Panc1 (cell line): ENCODE measurements around the gene FRMD7. TPM values are rescaled to one million over a fixed set of nuclear protein-coding genes. Genes with fewer than 3 reads are reported as not detected.
"Not testable (repeated sequence)": the region's sequence is repeated elsewhere in the genome, so short reads cannot be mapped to it uniquely, and the experiment has no call there.

Experiments
- ATAC-seq: fragments of 200-7000 bp; cut with Tn5 transposase; 2 replicates; pipeline ENCODE4 v1.9.1; 2020; ENCODE audit warnings: mild to moderate bottlenecking, moderate library complexity
- BruUV-seq: library from RNA; stranded (reverse); fragments of 400-500 nt; replicated peaks from 2 replicates; lab custom pipeline; 2021; lab: Mats Ljungman, UMichigan
- CTCF ChIA-PET: fragments of 300-600 bp; sonication (Branson Sonifier 250); formaldehyde crosslinking; loops from one replicate; lab custom pipeline; 2022; ENCODE audit warnings: antibody characterized with exemption; lab: Charles Lee
- POLR2A ChIA-PET: fragments of 300-600 bp; sonication (Branson Sonifier 250); formaldehyde crosslinking; loops from one replicate; lab custom pipeline; 2022; ENCODE audit warnings: antibody characterized with exemption; lab: Charles Lee
- DNase-seq: peaks from one replicate; pipeline ENCODE4 v3.0.0-alpha.2; 2010; ENCODE audit warnings: low read depth, low spot score
- H3K27ac ChIP-seq: 2 replicates; pipeline ENCODE4 v1.5.1; 2011; ENCODE audit warnings: mild to moderate bottlenecking, low read length, inconsistent platforms
- H3K27me3 ChIP-seq: fragments of 200-500 bp; sonication (Bioruptor generic); 2 replicates; pipeline ENCODE4 v1.6.0; 2014; ENCODE audit warnings: low read length, inconsistent platforms; ENCODE audit not compliant: control insufficient read depth, insufficient read depth
- H3K36me3 ChIP-seq: fragments of 200-500 bp; sonication (Bioruptor generic); 2 replicates; pipeline ENCODE4 v1.5.1; 2014; ENCODE audit warnings: inconsistent platforms, mild to moderate bottlenecking, low read length, moderate library complexity; ENCODE audit not compliant: control insufficient read depth, insufficient read depth
- H3K4me1 ChIP-seq: 2 replicates; pipeline ENCODE4 v1.5.1; 2011; ENCODE audit warnings: inconsistent platforms, mild to moderate bottlenecking, low read length, moderate library complexity; ENCODE audit not compliant: control insufficient read depth, insufficient read depth
- H3K4me3 ChIP-seq, 2 experiments: 2 replicates each; pipeline ENCODE4 v1.5.1; 2011 to 2012; ENCODE audit warnings: low read depth in 2 of 2, low read length in 2 of 2, mild to moderate bottlenecking in 2 of 2, inconsistent platforms in 1 of 2, moderate library complexity in 1 of 2
- H3K9me3 ChIP-seq: fragments of 200-500 bp; sonication (Bioruptor generic); 2 replicates; pipeline ENCODE4 v1.5.1; 2014; ENCODE audit warnings: low read depth, mild to moderate bottlenecking, inconsistent platforms, low read length, moderate library complexity; ENCODE audit not compliant: control insufficient read depth, insufficient read depth
- POLR2AphosphoS5 ChIP-seq: IDR thresholded peaks from 2 replicates; pipeline ENCODE4 v1.6.1; 2012; ENCODE audit warnings: mild to moderate bottlenecking, low read depth, low read length, moderate library complexity
- SIN3A ChIP-seq: IDR thresholded peaks from 2 replicates; pipeline ENCODE4 v1.6.1; 2012; ENCODE audit warnings: low read depth, mild to moderate bottlenecking, low read length, moderate library complexity, borderline replicate concordance; ENCODE audit not compliant: insufficient read depth
- TCF7L2 ChIP-seq: IDR thresholded peaks from 2 replicates; pipeline ENCODE4 v1.6.1; 2011; ENCODE audit warnings: mild to moderate bottlenecking, low read depth, low read length, inconsistent platforms
- in situ Hi-C: cut with HindIII; loops from 2 replicates; pipeline ENCODE4 v1.10.0; 2016; ENCODE audit warnings: low sequenced_read_pairs, low pct_unique_long_range_greater_than_20kb
- intact Hi-C: fragments of 100-400 bp; cut with micrococcal nuclease; formaldehyde crosslinking; loops from one replicate; pipeline ENCODE4 v1.10.0; 2022; ENCODE audit not compliant: unreplicated experiment
- total RNA-seq: library from RNA; stranded (reverse); gene quantifications from one replicate; pipeline ENCODE4 v1.2.1, GENCODE V29; 2021; ENCODE audit not compliant: unreplicated experiment
- TF ChIP-seq, protein P1 (sequence below), 2 experiments: IDR thresholded peaks; 2 replicates each; pipeline ENCODE4 v1.6.1; 2011 to 2012; ENCODE audit warnings: low read depth in 2 of 2, control low read depth in 1 of 2, low read length in 1 of 2, mild to moderate bottlenecking in 1 of 2, moderate library complexity in 1 of 2; ENCODE audit not compliant: insufficient read depth in 1 of 2
- TF ChIP-seq, protein P2 (sequence below): fragments of 450-650 bp; IDR thresholded peaks from 2 replicates; pipeline ENCODE4 v1.5.1; 2017; ENCODE audit warnings: mild to moderate bottlenecking

Gene FRMD7
- total RNA-seq, 1 experiment from 2014 or later = not detected

DNA sequence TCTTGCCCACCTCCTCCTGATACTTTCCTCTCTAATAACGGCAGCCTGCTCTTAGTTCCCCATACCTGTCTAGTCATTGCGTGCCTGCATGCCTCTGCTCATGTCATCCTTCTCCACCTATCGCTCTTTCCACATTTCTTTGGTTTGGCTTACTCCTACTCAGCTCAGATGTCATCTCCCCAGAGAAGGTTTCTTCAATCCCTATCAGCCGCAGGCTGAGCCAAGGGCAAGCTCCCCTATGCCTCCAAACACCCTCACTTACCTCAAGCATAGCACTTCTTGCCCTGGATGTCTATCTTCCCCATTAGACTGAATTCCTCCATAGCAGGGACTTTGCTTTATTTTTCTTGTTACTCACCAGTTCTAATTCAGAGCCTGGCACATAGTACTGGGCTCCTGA is 26.6 kb downstream of the FRMD7 start:
- H3K4me1 ChIP-seq = no peaks in the 10 kb centered on the region
- H3K27ac ChIP-seq = no peak overlapping the region
- DNase-seq = no peak
- no TSS peak for BruUV-seq
- CTCF ChIA-PET = no interaction called here
- no peak overlapping the region for H3K4me3 ChIP-seq
- POLR2A ChIA-PET = no interaction called here
- H3K27me3 ChIP-seq = peaks cover 17% of the 10 kb centered on the region
- TF ChIP-seq, protein P1, sequence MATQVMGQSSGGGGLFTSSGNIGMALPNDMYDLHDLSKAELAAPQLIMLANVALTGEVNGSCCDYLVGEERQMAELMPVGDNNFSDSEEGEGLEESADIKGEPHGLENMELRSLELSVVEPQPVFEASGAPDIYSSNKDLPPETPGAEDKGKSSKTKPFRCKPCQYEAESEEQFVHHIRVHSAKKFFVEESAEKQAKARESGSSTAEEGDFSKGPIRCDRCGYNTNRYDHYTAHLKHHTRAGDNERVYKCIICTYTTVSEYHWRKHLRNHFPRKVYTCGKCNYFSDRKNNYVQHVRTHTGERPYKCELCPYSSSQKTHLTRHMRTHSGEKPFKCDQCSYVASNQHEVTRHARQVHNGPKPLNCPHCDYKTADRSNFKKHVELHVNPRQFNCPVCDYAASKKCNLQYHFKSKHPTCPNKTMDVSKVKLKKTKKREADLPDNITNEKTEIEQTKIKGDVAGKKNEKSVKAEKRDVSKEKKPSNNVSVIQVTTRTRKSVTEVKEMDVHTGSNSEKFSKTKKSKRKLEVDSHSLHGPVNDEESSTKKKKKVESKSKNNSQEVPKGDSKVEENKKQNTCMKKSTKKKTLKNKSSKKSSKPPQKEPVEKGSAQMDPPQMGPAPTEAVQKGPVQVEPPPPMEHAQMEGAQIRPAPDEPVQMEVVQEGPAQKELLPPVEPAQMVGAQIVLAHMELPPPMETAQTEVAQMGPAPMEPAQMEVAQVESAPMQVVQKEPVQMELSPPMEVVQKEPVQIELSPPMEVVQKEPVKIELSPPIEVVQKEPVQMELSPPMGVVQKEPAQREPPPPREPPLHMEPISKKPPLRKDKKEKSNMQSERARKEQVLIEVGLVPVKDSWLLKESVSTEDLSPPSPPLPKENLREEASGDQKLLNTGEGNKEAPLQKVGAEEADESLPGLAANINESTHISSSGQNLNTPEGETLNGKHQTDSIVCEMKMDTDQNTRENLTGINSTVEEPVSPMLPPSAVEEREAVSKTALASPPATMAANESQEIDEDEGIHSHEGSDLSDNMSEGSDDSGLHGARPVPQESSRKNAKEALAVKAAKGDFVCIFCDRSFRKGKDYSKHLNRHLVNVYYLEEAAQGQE (IDR thresholded peaks at IDR 0.05; ENCODE audit: insufficient read depth in 1 of 2, low read depth in 2 of 2, low read length in 1 of 2) = no peak
- TF ChIP-seq TCF7L2 = no peak
- TF ChIP-seq, protein P2, sequence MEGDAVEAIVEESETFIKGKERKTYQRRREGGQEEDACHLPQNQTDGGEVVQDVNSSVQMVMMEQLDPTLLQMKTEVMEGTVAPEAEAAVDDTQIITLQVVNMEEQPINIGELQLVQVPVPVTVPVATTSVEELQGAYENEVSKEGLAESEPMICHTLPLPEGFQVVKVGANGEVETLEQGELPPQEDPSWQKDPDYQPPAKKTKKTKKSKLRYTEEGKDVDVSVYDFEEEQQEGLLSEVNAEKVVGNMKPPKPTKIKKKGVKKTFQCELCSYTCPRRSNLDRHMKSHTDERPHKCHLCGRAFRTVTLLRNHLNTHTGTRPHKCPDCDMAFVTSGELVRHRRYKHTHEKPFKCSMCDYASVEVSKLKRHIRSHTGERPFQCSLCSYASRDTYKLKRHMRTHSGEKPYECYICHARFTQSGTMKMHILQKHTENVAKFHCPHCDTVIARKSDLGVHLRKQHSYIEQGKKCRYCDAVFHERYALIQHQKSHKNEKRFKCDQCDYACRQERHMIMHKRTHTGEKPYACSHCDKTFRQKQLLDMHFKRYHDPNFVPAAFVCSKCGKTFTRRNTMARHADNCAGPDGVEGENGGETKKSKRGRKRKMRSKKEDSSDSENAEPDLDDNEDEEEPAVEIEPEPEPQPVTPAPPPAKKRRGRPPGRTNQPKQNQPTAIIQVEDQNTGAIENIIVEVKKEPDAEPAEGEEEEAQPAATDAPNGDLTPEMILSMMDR = no peak
- no peak for TF ChIP-seq SIN3A
- TF ChIP-seq POLR2AphosphoS5 = no peak
- no peak for ATAC-seq
- H3K9me3 ChIP-seq = no peaks in the 10 kb centered on the region
- in situ Hi-C loops (no loop called here), intact Hi-C loops (no loop called here)
- no peaks in the 10 kb centered on the region for H3K36me3 ChIP-seq

DNA sequence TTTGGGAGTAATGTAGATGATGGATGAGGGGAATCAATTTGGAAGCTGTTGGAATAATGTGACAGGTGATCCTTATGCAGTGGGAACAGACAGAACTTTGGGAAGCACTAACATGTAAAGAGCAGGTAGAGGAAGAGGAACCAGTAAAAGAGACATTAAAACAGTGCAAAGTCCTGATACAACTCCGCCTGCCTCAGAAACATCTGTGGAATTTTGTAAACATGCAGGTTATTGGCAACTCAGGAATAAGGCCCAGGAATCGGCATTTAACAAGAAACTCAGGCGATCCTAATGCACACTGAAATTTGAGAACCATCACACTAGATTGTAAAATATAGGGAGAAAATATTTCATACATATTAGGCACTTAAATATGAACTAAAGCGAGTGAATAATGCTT is 29.1 kb downstream of the FRMD7 start:
- BruUV-seq, H3K9me3 ChIP-seq, H3K36me3 ChIP-seq, DNase-seq, H3K4me3 ChIP-seq, ATAC-seq, in situ Hi-C loops, POLR2A ChIA-PET, H3K27ac ChIP-seq, H3K4me1 ChIP-seq: not testable (repeated sequence)
- intact Hi-C loops = loop anchor here (10.0 kb wide), 1 partner anchor 526 kb away; no protein-coding TSS in a partner anchor
- H3K27me3 ChIP-seq = peaks cover 18% of the 10 kb centered on the region
- CTCF ChIA-PET = interaction anchor here (0.6 kb wide), 1 partner anchor 151 kb away, joined by 3 read pairs; no protein-coding TSS in a partner anchor

DNA sequence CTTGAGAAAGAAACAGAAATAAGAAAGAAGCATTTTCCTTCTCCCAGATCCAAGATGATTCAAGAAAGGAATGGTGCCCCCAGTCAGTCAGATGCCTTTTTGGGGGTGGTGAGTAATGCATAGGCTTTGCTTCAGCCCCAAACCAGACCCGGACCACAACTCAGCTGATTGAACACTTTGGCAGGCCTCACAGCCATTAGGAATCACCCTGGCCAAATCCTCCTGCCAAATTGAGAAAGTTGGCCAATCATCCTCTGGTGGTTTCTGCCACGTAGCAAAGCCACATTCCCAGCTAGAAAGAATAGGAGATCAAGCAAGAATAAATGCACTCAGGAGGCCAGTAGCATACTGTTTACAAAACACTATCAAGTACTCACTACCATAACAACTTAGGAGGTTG is 33.7 kb downstream of the FRMD7 start:
- Histone ChIP-seq H3K4me3 (no peak overlapping the region), H3K4me1 (no peaks in the 10 kb centered on the region), H3K9me3 (no peaks in the 10 kb centered on the region), H3K36me3 (no peaks in the 10 kb centered on the region), H3K27me3 (peaks cover 9% of the 10 kb centered on the region; the same call in 1 of the 2 replicates), H3K27ac (no peak overlapping the region)
- BruUV-seq = no TSS peak
- DNase-seq = no peak
- CTCF ChIA-PET = no interaction called here
- in situ Hi-C loops (no loop called here), intact Hi-C loops (loop anchor here (10.0 kb wide), 1 partner anchor 531 kb away; no protein-coding TSS in a partner anchor)
- POLR2A ChIA-PET = no interaction called here
- TF ChIP-seq, protein P1 (IDR thresholded peaks at IDR 0.05; ENCODE audit: insufficient read depth in 1 of 2, low read depth in 2 of 2, low read length in 1 of 2) = no peak
- TF ChIP-seq TCF7L2 = no peak
- no peak for TF ChIP-seq POLR2AphosphoS5
- no peak for ATAC-seq
